Sigmoid colon (tissue), 4 donors: ENCODE data around the gene ANKHD1.

ENCODE experiments used
- EP300 ChIP-seq, 4 donors: sonication (generic); formaldehyde crosslinking; IDR thresholded peaks; one replicate each; pipeline ENCODE4 v1.6.1; 2017; ENCODE audit warnings: antibody characterized with exemption in 4 of 4
- POLR2AphosphoS5 ChIP-seq, 4 donors: sonication (generic); formaldehyde crosslinking; IDR thresholded peaks; one replicate each; pipeline ENCODE4 v1.6.1; 2017; ENCODE audit warnings: antibody characterized with exemption in 4 of 4

- TF ChIP-seq EP300 (IDR thresholded peaks at IDR 0.05) (no peak), POLR2AphosphoS5 (IDR thresholded peaks at IDR 0.05) (no peak)
Measured at GRCh38 chr5:140545606-140546005, 144.0 kb downstream of the ANKHD1 start.
